GM12872 (cell line): ENCODE results near the gene SEC61B.

Experiments used
- TF ChIP-seq, protein P1 (sequence below): IDR thresholded peaks from 3 replicates; pipeline ENCODE4 v1.5.1; 2011; ENCODE audit warnings: low read depth, mild to moderate bottlenecking, low read length, moderate library complexity; ENCODE audit not compliant: insufficient read depth

The SEC61B gene

DNA sequence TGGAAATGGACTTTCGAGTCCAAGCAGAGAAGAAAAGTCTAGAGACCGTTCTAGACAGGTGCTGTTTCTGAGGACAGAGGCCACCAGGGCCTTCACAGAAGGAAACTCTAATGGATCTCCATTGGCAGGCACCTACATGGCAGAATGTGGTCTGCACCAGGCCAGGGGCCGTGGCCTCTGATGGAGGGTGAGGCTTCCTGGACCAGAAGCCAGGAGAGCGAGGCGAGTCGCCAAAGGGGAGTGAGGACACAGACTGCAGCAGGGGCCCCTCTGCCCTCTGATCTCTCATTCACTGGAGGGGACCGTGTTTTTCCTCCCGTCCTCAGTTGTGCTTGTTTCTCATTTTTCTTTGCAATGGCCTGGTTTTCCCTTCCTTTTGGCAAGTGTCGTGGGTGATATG is 41.4 kb upstream of the SEC61B start:
- TF ChIP-seq, protein P1, sequence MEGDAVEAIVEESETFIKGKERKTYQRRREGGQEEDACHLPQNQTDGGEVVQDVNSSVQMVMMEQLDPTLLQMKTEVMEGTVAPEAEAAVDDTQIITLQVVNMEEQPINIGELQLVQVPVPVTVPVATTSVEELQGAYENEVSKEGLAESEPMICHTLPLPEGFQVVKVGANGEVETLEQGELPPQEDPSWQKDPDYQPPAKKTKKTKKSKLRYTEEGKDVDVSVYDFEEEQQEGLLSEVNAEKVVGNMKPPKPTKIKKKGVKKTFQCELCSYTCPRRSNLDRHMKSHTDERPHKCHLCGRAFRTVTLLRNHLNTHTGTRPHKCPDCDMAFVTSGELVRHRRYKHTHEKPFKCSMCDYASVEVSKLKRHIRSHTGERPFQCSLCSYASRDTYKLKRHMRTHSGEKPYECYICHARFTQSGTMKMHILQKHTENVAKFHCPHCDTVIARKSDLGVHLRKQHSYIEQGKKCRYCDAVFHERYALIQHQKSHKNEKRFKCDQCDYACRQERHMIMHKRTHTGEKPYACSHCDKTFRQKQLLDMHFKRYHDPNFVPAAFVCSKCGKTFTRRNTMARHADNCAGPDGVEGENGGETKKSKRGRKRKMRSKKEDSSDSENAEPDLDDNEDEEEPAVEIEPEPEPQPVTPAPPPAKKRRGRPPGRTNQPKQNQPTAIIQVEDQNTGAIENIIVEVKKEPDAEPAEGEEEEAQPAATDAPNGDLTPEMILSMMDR, result no peak

DNA sequence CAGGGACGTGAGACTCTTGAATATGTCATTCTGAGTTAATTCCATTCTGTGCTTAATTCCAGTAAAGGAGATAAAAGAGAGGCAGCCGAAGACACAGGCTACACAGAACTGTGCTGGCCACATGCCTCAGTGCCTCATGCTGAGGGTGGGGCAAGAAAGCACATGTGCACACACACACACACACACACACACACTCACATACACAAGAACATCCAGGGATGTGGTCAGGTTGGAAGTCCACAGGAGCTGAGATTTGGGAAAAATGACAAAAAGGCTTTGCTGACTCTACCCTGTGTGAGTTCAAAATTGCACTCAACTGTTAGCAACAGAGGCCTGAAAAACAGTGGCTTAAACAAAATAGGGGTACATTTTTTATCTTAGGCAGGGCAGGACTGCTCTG is 40.9 kb upstream of the SEC61B start:
- TF ChIP-seq, protein P1, result no peak

GRCh38 chr9:99181621-99182020 is 40.5 kb upstream of the SEC61B start:
- TF ChIP-seq, protein P1, result no peak

DNA sequence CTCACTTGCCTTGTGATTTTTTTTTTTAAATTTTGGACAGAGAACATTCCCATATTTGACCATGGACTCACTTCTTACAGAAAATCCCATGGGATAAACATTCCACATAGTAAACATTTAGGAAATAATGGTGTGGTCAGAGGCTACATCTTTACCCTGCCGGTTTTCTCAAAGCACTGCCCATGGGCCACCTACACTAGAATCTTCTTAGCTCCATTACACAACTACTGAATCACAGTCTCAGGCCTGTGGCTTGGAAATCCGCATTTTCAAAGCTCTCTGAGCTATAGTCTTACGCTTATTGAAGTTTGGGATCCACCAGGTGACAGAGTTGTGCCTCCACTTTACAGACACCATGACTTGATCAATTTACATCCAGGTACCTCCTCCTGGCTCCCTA is 39.7 kb upstream of the SEC61B start:
- TF ChIP-seq, protein P1, result no peak

GRCh38 chr9:99183616-99184015 is 38.5 kb upstream of the SEC61B start:
- TF ChIP-seq, protein P1, result no peak

DNA sequence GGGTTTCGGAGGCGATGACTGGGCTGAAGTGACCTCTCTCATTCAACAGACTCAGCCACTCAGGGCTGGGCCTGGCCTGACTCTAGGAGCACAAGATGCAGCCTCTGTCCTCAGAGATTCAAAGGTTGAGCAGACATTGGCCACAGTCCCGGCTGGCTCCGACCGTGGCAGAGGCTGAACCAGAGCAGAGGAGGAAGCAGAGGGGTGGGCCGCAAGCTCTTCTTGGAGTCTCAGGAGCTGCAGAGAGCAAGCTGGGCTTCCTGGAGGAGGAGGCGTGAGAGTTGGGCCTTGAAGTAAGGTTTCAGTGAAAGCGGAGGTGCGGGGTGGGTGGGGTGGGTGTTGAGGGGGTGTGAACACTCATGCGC is 38.0 kb upstream of the SEC61B start:
- TF ChIP-seq, protein P1, result no peak

GRCh38 chr9:99184475-99185347 is 37.4 kb upstream of the SEC61B start:
- TF ChIP-seq, protein P1, result peak; percentile 98
